Thyroid gland (tissue), 4 donors: ENCODE results near the gene CRTC3.

Source experiments
- CTCF ChIP-seq, 6 experiments: fragments of 200-600 bp in 3 of 6; fragments of 450-650 bp in 3 of 6; sonication (generic) in 3 of 6; IDR thresholded peaks; one replicate each; pipeline ENCODE4 v1.5.1; 2016 to 2019; ENCODE audit warnings: antibody characterized with exemption in 6 of 6, mild to moderate bottlenecking in 2 of 6, inconsistent platforms in 1 of 6, moderate library complexity in 1 of 6
- POLR2A ChIP-seq, 2 donors: fragments of 450-650 bp; IDR thresholded peaks; one replicate each; pipeline ENCODE4 v1.6.1; 2017; ENCODE audit warnings: antibody characterized with exemption in 2 of 2, mild to moderate bottlenecking in 2 of 2, moderate library complexity in 1 of 2

- TF ChIP-seq POLR2A (IDR thresholded peaks at IDR 0.05): no peak
- no peak for TF ChIP-seq CTCF (IDR thresholded peaks at IDR 0.05)
These were observed 87.4 kb downstream of the CRTC3 start for GRCh38 chr15:90617171-90617570.
